ENCODE data around the gene HIGD1A. TPM values are rescaled to one million over a fixed set of nuclear protein-coding genes. Genes with fewer than 3 reads are reported as not detected.

Gene HIGD1A
- total RNA-seq, 4 donors from 2014 or later: 142 to 195 (median 179) TPM

DNA sequence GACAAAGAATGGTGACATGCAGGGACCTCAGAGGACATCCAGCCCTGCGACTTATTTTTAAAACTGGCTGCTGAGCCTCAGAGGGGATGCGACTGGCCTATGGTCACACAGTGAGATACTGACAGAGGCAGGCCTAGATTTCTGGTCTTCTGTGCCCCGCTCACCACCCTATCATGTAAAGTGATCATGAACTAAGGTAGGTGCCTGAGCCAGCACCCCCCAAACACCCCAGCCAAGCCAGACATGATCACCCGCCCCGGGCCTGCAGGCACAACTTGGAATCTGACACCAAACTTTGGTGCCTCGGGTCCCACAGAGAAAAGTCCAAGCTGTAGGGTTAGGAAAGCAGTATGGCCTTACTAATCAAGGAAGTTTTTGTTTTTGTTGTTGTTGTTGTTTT is 67.8 kb downstream of the HIGD1A start:
- DNase-seq (ENCODE audit: low spot score) (no peak), ATAC-seq (ENCODE audit: low FRiP score) (no peak)
- TF ChIP-seq, protein P1, sequence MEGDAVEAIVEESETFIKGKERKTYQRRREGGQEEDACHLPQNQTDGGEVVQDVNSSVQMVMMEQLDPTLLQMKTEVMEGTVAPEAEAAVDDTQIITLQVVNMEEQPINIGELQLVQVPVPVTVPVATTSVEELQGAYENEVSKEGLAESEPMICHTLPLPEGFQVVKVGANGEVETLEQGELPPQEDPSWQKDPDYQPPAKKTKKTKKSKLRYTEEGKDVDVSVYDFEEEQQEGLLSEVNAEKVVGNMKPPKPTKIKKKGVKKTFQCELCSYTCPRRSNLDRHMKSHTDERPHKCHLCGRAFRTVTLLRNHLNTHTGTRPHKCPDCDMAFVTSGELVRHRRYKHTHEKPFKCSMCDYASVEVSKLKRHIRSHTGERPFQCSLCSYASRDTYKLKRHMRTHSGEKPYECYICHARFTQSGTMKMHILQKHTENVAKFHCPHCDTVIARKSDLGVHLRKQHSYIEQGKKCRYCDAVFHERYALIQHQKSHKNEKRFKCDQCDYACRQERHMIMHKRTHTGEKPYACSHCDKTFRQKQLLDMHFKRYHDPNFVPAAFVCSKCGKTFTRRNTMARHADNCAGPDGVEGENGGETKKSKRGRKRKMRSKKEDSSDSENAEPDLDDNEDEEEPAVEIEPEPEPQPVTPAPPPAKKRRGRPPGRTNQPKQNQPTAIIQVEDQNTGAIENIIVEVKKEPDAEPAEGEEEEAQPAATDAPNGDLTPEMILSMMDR (IDR thresholded peaks at IDR 0.05): no peak

DNA sequence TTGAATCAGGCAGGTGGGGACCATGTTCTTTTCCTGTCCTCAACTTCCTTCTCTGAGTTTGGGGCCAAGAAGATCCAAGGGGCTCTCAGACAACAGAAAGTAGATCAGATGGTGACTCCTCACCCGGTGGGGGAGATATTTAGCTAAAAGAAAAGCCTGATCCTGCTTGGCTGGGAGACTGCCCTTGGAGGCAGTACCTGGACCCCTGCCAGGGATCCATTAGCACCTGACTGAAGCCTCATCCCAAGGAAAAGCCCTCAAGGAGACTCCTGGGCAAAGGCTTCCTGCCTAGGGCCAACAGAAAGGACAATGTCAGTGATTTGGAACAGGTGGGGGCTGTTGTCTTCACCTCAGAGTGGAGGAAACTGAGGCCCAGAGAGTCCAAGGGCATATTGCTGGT is 68.2 kb downstream of the HIGD1A start:
- DNase-seq (ENCODE audit: low spot score) (no peak), ATAC-seq (ENCODE audit: low FRiP score) (no peak)
- TF ChIP-seq, protein P1 (IDR thresholded peaks at IDR 0.05): no peak

DNA sequence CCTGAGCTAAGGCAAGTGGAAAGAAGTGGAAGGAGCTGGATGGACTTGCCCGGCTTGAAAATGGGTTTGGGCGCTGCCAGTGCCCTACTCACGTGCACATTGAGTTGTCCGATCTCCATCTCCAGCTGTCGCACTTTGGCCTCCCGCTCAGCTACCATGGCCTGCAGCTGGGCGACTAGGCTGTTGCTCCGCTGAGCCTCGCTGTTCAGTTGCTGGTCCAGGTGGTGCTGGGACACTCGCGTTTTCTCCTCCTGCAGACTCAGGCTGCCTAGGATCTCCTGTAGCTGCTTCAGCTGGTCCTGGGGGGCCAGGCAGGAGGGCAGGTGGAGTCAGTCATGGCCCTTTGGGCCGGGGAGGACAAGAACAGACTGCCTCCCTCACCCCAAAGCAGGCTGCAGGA is 68.7 kb downstream of the HIGD1A start:
- TF ChIP-seq, protein P1 (IDR thresholded peaks at IDR 0.05): no peak
- DNase-seq (ENCODE audit: low spot score) (no peak), ATAC-seq (ENCODE audit: low FRiP score) (no peak)

- DNase-seq (ENCODE audit: low spot score): no peak
- TF ChIP-seq, protein P1 (IDR thresholded peaks at IDR 0.05): no peak
- no peak for ATAC-seq (ENCODE audit: low FRiP score)
These were observed 69.3 kb downstream of the HIGD1A start for GRCh38 chr3:42735019-42735418.

DNA sequence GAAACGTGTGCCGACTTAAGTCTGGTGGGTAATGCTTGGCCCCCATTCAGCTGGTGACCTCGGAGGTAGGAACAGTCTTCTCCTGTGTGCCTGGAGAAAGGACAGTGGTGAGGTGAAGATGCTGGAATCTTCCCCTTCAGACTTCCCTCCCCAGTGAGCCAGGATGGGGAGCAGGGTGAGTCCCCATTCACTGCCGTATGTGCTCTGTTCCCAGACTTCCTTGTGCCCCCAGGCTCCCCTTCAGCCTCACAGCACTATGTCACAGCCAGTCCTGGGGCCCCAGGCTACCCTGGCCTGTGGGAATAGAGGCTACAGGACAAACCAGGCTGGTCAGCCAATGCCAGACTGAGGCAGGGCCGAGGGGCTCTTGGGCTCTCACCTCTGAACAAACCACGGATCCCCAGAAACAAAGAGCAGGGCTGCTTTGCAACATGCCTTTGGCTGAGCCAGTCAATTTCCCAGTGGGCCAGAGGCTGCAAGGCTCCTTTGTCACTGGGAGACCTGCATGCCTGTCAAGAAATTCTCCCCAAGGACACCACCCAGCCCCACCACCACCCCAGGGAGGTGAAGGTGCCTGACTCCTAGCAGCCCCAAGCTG is 69.9 kb downstream of the HIGD1A start:
- ATAC-seq (ENCODE audit: low FRiP score) (no peak), DNase-seq (ENCODE audit: low spot score) (no peak)
- TF ChIP-seq, protein P1 (IDR thresholded peaks at IDR 0.05): no peak

GRCh38 chr3:42733501-42734262 is 70.6 kb downstream of the HIGD1A start:
- no peak for DNase-seq (ENCODE audit: low spot score)
- ATAC-seq (ENCODE audit: low FRiP score): no peak
- TF ChIP-seq, protein P1 (IDR thresholded peaks at IDR 0.05): no peak

Small RNA genes within 50 kb of the gene (small RNA-seq; reads per million reads assigned to genes)
- not detected for gene CCDC13

Other genes with a start within 250 kb of the HIGD1A start
- gene SEC22C, start 222.5 kb downstream of the HIGD1A start, total RNA-seq: 10 to 100 TPM; 46.0 to 81.2 (median 56.1) TPM
- gene SS18L2, start 213.6 kb downstream of the HIGD1A start, total RNA-seq: 10 to 100 TPM; 16.4 to 24.5 (median 19.5) TPM
- gene NKTR, start 203.8 kb downstream of the HIGD1A start, total RNA-seq: 100 to 1,000 TPM in 1 of 4 donors, 10 to 100 TPM in 3; 52.2 to 274 (median 91.1) TPM
- gene ZBTB47, start 150.8 kb downstream of the HIGD1A start, total RNA-seq: 10 to 100 TPM; 41.5 to 67.6 (median 50.3) TPM
- under 1 TPM in 1 of 4 donors, not detected in 3; 0.19 TPM for gene KLHL40, start 119.0 kb downstream of the HIGD1A start, total RNA-seq
- not detected for gene HHATL, start 101.7 kb downstream of the HIGD1A start, total RNA-seq
- gene CCDC13, start 31.2 kb downstream of the HIGD1A start, total RNA-seq: 1 to 10 TPM; 1.1 to 2.6 (median 1.9) TPM
- gene ACKR2, start 5.0 kb upstream of the HIGD1A start, total RNA-seq: 10 to 100 TPM in 1 of 4 donors, 1 to 10 TPM in 3; 2.6 to 12.4 (median 7.5) TPM
- under 1 TPM in 2 of 4 donors, not detected in 2; 0.19 to 0.36 TPM for gene CYP8B1, start 71.4 kb upstream of the HIGD1A start, total RNA-seq
- 1 to 10 TPM; 3.3 to 9.9 (median 4.3) TPM for gene ZNF662, start 101.7 kb upstream of the HIGD1A start, total RNA-seq
- gene GASK1A, start 174.8 kb upstream of the HIGD1A start, total RNA-seq: 10 to 100 TPM in 3 of 4 donors, 1 to 10 TPM in 1; 4.9 to 39.9 (median 14.8) TPM

Data from omental fat pad (tissue), 4 donors.